HTERT RPE-1 (cell line): ENCODE results near the gene TMEM217.

Experiments
- in situ Hi-C: fragments of 300-500 bp; cut with MboI; formaldehyde crosslinking; loops from 4 replicates; pipeline ENCODE4 v1.14.3; 2020; ENCODE audit warnings: low sequenced_read_pairs

The TMEM217 gene

DNA sequence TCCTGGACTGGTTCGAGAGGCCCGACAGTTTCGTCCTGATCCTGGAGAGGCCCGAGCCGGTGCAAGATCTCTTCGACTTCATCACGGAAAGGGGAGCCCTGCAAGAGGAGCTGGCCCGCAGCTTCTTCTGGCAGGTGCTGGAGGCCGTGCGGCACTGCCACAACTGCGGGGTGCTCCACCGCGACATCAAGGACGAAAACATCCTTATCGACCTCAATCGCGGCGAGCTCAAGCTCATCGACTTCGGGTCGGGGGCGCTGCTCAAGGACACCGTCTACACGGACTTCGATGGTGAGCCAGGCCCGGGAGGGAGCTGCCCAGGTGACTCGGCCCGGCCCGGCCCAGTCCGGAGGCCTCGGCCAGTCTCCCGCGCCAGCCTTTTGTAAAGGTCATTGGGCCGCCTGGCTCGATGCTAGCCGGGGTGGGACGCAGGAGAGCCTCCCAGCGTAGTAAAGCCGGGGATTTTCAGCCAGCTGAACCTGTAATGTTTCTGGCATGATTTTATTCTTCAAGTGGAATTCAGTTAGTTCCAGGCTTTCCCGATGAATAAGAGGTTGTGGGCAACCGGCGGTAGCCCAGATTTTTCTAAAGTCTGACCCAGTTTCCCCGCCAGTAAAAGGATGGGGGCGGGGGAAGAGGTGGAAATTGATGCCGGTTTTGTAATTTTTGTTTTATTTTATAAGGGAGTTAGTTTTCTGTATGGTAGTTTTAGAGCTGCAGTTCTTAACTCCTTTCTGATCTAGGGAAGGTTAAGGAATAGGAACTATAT lies 86.6 kb downstream of the TMEM217 start:
- in situ Hi-C loops, result no loop called here

DNA sequence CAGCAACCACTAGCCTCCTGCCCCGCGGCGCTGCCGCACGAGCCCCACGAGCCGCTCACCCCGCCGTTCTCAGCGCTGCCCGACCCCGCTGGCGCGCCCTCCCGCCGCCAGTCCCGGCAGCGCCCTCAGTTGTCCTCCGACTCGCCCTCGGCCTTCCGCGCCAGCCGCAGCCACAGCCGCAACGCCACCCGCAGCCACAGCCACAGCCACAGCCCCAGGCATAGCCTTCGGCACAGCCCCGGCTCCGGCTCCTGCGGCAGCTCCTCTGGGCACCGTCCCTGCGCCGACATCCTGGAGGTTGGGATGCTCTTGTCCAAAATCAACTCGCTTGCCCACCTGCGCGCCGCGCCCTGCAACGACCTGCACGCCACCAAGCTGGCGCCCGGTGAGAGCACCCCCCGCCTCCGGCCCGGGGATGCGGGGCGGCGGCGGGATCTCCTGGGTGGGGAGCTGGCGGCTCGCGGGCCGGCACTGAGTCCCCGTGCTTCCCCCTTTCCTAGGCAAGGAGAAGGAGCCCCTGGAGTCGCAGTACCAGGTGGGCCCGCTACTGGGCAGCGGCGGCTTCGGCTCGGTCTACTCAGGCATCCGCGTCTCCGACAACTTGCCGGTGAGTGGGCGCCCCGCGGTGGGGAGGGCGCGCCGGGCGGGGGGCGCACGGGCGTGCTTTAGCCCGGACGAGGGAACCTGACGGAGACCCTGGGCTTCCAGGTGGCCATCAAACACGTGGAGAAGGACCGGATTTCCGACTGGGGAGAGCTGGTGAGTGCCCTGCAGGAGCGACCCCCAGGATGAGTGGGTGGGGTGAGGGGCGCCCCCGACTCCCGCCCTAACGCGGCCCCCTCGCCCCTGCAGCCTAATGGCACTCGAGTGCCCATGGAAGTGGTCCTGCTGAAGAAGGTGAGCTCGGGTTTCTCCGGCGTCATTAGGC lies 87.4 kb downstream of the TMEM217 start:
- in situ Hi-C loops, result no loop called here

DNA sequence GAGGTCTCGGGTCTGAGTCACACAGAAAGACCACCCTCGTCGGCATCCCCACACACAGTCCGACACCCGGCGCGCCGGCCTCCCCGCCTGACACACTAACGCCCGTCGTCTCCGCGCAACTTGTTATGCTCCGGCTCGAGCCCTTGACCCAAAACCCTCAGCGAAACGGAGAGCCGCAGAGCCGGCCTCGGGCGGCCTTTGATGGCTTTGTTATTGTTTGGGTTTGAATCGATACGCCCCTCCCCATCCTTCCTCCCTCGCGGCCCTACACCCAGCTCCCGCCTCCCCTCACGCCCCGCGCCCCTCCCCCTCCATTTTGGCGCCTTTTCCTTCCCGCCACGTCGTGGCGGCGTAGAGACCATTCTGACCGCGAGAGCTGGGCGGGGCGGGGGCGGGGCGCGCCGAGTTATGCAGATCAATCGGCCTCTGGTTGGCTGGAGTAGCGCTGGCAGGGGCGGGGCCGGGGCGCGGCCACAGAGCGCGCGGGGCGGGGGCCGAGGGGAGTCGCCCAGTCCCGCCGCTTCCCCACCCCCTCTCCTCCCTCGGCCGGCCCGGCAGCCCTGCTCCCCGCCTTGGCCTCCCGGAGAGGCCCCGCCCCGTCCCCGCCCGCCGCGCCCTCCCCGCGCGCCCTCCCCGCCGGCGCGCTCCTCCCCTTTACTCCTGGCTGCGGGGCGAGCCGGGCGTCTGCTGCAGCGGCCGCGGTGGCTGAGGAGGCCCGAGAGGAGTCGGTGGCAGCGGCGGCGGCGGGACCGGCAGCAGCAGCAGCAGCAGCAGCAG lies 88.3 kb downstream of the TMEM217 start, which contains the start of gene PIM1:
TSS of gene PIM1 (plus strand) at position 657 of the 777 bp plus-strand sequence. CDS start 424 bp downstream, outside the sequence.
- in situ Hi-C loops, result no loop called here

DNA sequence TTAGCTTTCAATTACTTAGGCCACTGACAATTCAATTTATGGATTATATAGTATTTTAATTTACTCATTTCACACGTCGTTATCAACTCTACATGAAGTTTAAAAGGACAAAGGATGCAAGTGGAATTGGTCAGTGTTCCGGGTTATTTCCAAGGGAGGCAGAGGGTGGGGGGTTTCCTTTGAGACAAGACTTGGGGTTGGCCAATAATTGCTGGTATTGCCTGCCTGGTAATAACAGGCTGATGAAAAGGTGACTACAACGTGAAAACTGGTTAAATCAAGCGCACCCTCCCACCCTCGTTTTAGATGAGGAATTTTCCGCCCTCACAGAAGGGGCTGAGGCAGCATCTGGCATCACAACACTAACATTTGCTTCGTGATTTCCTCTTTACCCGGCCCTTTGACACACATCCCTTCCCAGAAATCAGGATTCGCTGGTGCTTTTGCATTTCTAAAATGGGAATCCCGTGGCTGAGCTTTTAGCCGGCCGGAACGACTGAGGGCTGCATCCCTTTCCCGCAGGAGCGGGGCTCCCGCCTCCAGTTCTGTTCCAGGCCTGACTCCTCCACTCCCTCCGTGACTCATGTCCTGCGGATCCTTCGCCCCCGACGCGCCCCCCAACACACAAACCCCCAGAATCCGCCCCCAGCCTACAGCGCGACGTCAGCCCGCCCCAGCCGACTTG lies 89.0 kb downstream of the TMEM217 start:
- in situ Hi-C loops, result no loop called here

DNA sequence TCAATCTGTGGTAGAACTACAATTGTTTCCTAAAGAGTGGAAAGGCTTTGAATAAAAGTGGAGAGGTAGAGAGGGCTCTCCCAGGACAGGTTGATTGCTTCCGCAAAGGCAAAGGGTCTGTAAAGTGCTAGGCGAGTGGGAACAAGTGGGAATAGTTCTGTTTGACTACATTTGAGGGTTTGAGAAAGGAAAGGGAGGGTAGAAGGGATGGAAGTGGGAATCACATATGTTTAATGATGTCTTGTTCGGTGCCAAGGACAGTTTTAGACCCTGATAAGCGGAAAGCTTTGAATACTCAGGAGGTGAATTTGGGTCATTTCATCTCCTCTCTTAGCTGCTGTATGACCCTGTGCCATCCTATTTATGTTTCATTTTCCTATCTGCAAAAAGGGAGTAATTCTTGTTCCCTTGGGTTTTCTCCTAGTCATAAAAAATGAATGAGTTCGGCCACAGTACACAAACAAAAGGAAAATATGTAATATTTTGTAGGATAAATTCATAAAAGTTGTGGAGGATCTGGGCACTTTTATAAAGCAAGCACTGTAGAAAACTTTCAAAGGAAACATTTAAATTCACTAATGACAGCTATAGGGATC lies 89.7 kb downstream of the TMEM217 start:
- in situ Hi-C loops, result no loop called here

DNA sequence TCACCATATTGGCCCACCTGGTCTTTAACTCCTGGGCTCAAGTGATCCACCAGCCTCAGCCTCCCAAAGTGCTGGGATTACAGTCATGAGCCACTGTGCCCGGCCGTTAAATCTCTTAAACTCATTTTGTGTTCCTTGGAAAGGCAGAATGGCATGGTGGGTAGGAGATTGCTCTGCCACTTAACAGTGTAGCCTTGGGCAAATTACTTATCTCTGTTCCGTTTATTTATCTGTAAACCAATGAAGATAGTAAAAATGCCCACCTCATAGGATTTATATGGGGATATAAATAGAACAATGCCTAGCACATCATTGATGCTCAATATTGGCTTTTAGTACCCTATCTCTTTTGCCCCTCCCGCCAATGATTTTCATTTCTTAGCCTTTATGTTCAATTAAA lies 95.2 kb downstream of the TMEM217 start:
- in situ Hi-C loops, result no loop called here
